H1 (cell line): ENCODE results near the gene NTN5. TPM values are rescaled to one million over a fixed set of nuclear protein-coding genes. Genes with fewer than 3 reads are reported as not detected.

Experiments
- CBX8 ChIP-seq: fragments of 300-800, 300-1000 bp; sonication (generic); IDR thresholded peaks from 2 replicates; pipeline ENCODE4 v1.7.1; 2016; ENCODE audit warnings: low read depth, low read length, borderline replicate concordance
- CEBPB ChIP-seq: IDR thresholded peaks from 2 replicates; pipeline ENCODE4 v1.6.1; 2012; ENCODE audit warnings: low read depth, low read length
- POLR2AphosphoS5 ChIP-seq: IDR thresholded peaks from 2 replicates; pipeline ENCODE4 v1.6.1; 2011; ENCODE audit warnings: low read depth, low read length
- RFX5 ChIP-seq: IDR thresholded peaks from 2 replicates; pipeline ENCODE4 v1.6.1; 2011; ENCODE audit warnings: low read depth, low read length, improper control_type of control experiment, borderline replicate concordance
- TAF1 ChIP-seq: IDR thresholded peaks from 2 replicates; pipeline ENCODE4 v1.6.1; 2011; ENCODE audit warnings: mild to moderate bottlenecking, low read depth, low read length
- TBP ChIP-seq: IDR thresholded peaks from 2 replicates; pipeline ENCODE4 v1.6.1; 2011; ENCODE audit warnings: low read depth, low read length, improper control_type of control experiment
- polyA plus RNA-seq, 7 experiments: library from polyadenylated mRNA; depleted of rRNA in 3 of 7; stranded (reverse) in 5 of 7; unstranded in 2 of 7; fragments of >200 nt in 5 of 7; fragments of 200-250 nt in 2 of 7; gene quantifications; 1 replicate in 5 of 7; 2 replicates in 1 of 7; 4 replicates in 1 of 7; pipeline versions ENCODE4 v1.2.1 to v1.2.3, GENCODE V29; 2011 to 2013; ENCODE audit warnings: missing spikeins in 2 of 7, mixed read lengths in 2 of 7
- total RNA-seq: library from RNA; stranded (reverse); fragmentation: NEBNext Ultra II Directional; extraction: Animal tissue kit (Norgen Biotek cat#: 25700); gene quantifications from 2 replicates; pipeline ENCODE4 v1.2.1, GENCODE V29; 2021
- TF ChIP-seq, protein P1 (sequence below): IDR thresholded peaks from 2 replicates; pipeline ENCODE4 v1.6.1; 2011; ENCODE audit warnings: low read depth, mild to moderate bottlenecking, low read length; ENCODE audit not compliant: insufficient read depth

NTN5 gene
- total and polyA plus RNA-seq, 2 of the 8 experiments (the other 6 are each of a cell fraction or from before 2014, with no cell fraction given), result 0.47 to 0.85 TPM

DNA sequence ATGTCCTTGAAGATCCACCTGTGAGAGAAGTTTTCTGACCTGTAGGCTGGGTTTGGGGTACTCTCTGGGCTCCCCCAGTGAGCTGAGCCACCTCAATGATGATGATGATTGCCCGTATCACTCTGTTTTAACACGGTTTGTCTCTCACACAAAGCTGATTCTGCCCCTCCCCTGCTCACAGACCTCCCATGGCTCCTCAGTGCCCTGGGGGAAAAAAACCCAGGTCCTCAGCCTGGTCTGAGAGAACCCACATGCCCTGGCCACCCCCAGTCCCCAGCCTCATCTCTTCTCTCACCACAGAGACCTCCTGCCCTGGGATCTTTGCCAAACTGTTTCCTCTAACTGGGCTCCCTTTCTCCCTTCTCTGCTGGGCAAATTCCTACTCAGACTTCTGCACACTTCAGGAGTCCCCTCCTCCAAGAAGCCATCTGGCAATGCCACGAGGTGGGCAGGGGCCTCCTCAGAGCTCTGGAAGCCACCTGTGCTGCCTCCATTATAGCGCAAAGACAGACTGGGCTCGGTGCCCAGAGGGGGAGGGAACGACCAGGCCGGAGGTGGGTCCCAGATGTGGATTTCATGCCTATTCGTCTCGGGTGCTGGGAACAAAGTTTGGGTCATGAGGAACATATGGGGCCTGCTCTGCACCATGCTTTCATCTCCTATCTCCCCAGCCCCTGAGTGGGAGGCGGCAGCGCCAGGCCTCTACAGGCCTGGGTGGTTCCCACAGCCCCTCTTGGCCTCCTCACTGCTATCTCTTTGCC is 18.3 kb downstream of the NTN5 start (continued):
- TF ChIP-seq, protein P1, sequence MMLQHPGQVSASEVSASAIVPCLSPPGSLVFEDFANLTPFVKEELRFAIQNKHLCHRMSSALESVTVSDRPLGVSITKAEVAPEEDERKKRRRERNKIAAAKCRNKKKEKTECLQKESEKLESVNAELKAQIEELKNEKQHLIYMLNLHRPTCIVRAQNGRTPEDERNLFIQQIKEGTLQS, result no peak
- TF ChIP-seq CBX8 (no peak), RFX5 (no peak), TAF1 (no peak), CEBPB (no peak), POLR2AphosphoS5 (no peak), TBP (no peak)
- TF ChIP-seq, all 59 proteins: peak for 0
